ENCODE data around the gene FAM184A.

- TF ChIP-seq ZC3H11A (IDR thresholded peaks at IDR 0.05) = no peak
- TF ChIP-seq CTCF (IDR thresholded peaks at IDR 0.05) = 0 out of 3 replicates have a peak, but pooled peaks have one; percentile 6
- TF ChIP-seq POLR2A (IDR thresholded peaks at IDR 0.05; ENCODE audit: low read length) = no peak
These were observed 115.5 kb downstream of the FAM184A start for GRCh38 chr6:118963003-118963402.

All from A549 (cell line).